Adipose tissue (tissue), 3 donors: Measurements from ENCODE around the gene DTYMK. TPM values are rescaled to one million over a fixed set of nuclear protein-coding genes. Genes with fewer than 3 reads are reported as not detected.
"Not testable (repeated sequence)": the region's sequence is repeated elsewhere in the genome, so short reads cannot be mapped to it uniquely, and the experiment has no call there.

Source experiments
- H3K27ac ChIP-seq: one replicate; pipeline ENCODE4 v1.5.1; 2013; ENCODE audit warnings: low read depth, low read length
- WGBS, 3 donors: extraction: QIAGEN DNeasy Blood & Tissue Kit; methylation state at CpG; one replicate each; pipeline ENCODE4 v1.1.7; 2013; 5-methylcytosine and 5-hydroxymethylcytosine counted together
- polyA plus RNA-seq, 3 donors: library from polyadenylated mRNA; stranded (reverse); fragments of 200-250 nt; gene quantifications; one replicate each; pipeline ENCODE4 v1.2.3, GENCODE V29; 2013
- donor health status: healthy with polysubstance abuse.
- donor health status: Bipolar disorder and iron deficiency.
- donor health status: healthy.

The DTYMK gene
- polyA plus RNA-seq, 3 donors, result 9.7 to 21.8 (median 17.8) TPM

DNA sequence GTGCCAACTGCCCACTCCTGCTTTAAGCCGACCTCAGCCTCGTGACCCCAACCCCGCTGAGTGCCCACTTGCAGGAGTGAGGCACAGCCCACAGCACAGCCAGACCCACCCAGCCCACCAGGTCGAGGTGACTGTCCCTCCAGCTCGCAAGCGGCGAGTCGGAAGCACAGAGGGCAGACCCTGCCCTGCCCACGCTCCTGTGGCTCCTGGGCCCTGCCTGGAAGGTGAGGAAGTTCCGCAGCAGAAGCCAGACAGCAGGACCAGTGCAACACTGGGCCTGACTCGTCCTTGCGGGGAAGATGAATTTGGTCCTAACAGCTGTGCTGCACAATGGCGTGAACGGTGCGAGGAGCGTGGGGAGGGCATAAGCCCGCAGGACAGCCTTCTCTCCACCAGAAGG is 9.9 kb downstream of the DTYMK start:
- WGBS, 3 donors, result 92 to 93% (median 93%) methylated on average over 17 of the region's 17 CpGs
- no peak overlapping the region for H3K27ac ChIP-seq

DNA sequence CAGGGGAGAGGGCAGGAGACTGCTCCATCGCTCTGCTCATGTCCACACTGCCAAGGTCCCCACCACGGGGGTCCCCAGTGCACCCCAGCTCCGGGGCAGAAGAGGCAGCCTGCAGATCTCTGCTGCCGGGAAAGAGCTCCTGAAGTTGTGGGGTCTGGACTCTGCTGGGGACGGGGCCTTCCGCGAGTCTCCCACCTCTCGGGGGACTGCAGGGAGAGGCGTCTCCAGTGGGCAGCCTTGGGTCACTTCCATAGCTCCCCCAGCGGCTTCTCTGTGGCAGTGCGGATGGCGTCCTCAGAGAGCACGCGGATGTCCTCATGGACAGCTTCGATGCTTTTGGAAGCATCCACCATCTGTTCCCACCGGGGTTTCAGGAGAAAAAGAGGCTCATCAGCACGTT is 10.7 kb downstream of the DTYMK start:
- H3K27ac ChIP-seq, result no peak overlapping the region
- WGBS, 3 donors, result 89 to 90% (median 90%) methylated on average over 17 of the region's 17 CpGs

DNA sequence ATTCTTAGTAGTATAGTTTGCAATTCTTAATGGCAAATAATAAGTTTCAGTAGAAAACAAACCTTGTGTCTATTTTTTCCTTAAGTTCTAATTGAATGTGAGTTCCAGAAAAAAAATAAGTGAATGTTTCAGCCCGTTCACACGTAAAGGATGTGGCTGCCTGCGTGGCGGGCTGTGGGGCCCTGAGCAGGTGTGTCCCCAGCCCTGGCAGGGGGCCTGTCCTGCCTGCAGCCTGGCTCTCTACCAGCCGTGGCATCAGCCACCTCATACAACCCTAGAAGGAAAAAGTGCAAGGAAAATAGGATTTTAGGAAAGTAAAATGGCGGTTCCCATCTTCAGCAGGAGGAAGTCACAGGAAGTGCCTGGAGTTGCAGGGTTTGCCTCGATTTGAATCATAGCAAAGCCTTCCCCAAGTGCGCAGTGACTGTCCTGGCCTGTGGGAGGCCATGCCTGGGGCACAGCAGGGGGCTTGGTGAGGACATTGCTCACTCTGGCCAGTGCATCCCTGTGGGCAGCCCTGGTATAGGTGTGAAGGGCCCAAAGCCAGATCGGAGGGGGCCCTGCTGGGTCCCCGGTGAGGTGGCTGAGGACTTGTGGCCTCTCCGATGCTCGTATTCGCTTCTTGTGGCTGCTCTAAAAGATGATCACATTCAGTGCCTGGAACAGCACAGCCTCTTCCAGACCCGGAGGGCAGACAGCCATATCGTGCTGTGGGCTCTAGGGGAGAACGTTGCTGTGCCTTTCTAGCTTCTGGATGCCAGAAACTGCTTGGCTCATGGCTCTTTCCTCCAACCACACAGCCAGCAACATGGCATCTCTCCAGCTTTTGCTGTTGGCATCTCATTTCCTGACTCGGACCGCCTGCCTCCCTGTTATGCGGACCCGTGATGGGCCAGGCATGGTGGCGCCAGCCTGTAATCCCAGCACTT is 12.6 kb downstream of the DTYMK start:
- no peak overlapping the region for H3K27ac ChIP-seq

DNA sequence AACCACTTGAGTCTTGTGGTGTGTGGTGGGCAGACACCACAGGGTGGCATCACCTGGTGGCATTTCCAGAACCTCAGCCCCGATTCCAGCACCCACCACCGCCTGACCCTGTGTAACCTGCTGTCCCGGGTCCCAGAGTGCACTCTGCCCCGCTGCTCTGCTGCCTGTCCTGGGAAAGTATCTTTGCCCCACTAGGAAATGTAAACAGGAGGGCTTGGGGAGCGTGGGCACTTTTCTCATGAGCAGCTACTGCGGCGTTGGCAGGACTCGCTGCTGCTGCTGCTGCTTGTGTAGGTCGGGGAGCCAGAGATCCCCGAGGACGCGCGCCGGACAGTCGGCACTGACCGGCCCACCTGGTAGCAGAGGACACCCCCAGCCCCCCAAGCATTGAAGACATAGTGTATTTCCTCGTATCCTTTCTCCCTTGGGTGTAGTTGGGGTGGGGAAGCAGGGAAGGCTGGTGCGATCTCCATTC is 13.4 kb downstream of the DTYMK start:
- no peak overlapping the region for H3K27ac ChIP-seq
- 86 to 89% (median 89%) methylated on average over 18 of the region's 18 CpGs for WGBS, 3 donors

More for the DNA sequence above, 12.6 kb downstream of the DTYMK start:
- 78 to 85% (median 84%) methylated on average over 21 of the region's 21 CpGs for WGBS, 3 donors

DNA sequence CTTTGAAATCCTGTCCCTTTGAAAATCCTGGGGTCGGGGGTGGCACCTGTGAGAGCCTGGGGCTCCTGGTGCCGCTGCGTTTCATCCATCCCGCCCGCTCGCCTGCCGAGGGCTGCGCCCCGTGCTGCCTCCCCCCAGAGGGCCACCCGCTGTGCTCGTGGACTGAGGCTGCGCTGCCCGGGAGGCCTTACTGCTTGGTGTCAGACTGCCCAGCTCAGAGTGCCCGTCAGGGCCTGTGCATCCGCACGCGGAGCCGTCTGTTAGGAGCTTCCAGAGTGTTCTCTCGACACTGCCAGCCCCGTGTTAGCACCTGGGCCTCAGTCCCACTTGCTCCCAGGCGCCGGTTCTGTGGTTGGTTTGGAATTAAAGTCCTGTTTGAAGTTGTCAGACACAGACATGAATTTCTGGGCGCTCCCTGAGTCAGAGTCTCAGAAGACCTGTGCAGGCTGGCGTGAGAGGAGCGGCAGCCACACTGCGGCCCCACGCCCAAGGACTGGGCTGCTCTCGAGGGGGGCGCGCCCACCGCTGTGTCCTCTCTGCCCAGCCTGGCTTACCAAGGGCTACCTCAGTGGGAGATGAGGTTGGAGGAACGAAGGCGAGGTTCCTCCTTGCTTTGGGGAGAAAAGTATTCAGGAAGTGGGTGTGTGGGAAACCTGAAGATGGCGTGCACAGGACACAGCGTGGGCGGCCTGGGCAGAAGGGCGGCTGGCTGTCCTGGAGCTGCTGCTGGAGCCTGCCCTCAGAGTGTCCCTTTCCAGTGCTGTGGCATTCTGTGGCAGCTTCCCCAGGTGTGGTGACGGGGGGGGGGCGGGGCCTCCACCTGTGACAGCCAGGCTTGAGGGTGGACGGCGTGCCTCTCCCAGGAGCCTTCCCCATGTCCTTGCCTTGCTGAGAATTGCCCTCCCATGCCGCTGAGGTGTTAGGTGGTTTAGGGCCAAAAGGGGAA is 14.1 kb downstream of the DTYMK start:
- H3K27ac ChIP-seq, result no peak overlapping the region
- WGBS, 3 donors, result 91 to 92% (median 92%) methylated on average over 40 to 42 of the region's 42 CpGs

DNA sequence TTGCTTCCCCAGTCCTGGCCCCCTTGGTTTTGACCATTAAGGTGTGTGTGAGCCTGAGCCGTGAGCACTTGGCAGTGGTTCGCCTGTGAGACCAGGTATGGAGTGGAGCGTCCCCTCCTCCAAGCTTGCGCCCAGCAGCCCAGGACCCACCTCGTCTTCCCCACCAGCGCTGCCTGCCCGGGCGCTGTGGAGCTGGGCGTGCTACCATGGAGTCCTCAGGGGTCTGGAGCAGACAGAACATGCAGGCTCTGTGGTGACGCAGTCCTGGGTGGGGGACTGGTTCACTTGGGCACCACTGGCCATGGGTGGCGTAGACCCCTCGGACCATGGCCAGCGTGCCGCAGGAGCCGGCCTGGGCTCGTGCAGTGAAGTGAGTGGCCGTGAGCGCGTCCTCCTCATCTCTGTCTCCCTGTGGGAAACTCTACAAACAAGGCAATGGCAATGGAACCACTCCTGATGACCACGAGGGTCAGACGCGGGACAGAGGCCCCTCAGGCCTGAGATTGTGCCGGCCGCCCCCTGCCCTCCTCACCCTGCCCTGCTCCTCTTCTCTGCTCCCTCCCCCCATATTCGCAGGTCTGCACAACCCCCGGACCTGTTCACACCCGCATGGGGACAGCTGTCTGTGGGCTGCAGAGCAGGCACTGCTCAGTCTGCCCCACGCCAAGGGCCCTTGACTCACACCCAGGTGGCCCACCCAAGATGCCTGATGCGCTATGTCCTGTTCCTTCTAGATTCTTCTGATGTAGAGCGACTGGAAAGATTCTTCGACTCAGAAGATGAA is 15.0 kb downstream of the DTYMK start:
- no peak overlapping the region for H3K27ac ChIP-seq
- 91 to 94% (median 93%) methylated on average over 31 of the region's 31 CpGs for WGBS, 3 donors

DNA sequence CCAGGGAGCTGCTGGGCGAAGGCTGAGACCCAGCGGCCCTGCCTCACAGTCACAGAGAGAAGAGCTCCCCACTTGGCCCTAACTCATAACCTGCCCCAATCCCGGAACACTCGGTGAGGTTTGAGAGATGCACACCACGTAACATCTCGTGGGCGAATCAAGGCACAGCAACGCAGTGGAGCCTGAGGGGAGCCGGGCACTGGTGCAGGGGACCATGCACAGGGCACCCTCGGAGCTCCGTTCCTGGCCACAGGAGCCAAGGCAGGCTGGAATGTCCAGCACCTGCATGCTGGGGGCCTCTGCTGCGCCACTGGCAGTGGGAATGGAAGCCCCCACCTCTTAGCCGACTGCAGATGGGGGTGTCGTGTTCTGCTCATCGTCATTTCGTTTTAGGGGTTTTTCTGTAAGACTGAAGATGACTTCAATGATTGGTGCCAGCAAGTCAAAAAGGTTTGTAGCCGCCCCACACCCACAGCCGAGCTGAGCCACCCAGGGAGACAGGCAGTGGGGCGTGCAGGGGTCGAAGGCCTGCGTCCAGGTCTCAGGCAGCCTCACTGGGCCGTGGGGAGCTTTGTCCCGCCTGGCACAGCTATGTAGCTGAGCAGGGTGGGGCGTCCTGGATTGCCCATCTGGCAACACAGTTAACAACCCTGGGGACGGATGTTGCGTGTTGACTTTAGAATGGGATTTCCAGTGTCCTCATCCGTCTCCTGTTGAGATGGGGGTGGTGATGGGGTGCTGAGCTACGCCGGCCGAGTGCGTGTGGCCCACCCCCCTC is 16.1 kb downstream of the DTYMK start:
- 87 to 89% (median 88%) methylated on average over 31 of the region's 31 CpGs for WGBS, 3 donors
- no peak overlapping the region for H3K27ac ChIP-seq

DNA sequence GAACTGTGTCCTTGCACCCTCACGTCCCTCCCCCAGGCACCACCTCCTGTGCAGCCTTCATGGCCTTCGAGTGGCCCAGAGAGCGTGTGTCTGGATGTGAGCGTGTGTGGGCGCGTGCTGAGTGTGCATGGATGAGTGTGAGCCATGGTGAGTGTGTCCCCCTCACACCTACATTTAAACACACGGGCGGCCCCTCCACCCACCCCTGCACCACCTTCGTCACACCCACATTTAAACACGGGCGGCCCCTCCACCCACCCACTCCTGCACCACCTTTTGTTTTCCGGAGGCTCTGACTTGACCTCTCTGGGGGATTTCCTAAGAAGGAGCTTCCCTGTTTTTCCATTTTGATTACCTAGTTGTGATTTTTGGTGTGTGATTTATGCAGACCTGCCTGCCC is 17.8 kb downstream of the DTYMK start:
- 89 to 93% (median 91%) methylated on average over 12 of the region's 12 CpGs for WGBS, 3 donors
- no peak overlapping the region for H3K27ac ChIP-seq

DNA sequence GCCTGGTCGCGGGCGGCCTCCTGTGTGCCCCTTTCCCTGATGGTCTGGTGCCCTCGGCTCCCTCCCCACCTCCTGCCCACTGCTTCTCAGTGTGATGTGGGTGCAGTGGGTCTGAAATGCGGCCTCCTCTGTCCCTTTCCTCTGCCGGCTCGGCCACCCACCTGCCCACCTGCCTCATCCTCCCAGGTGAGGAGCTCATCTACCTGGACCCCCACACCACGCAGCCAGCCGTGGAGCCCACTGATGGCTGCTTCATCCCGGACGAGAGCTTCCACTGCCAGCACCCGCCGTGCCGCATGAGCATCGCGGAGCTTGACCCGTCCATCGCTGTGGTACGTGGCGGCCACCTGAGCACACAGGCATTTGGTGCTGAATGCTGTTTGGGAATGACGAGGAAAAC is 18.3 kb downstream of the DTYMK start:
- 95 to 97% (median 96%) methylated on average over 21 of the region's 21 CpGs for WGBS, 3 donors
- no peak overlapping the region for H3K27ac ChIP-seq

DNA sequence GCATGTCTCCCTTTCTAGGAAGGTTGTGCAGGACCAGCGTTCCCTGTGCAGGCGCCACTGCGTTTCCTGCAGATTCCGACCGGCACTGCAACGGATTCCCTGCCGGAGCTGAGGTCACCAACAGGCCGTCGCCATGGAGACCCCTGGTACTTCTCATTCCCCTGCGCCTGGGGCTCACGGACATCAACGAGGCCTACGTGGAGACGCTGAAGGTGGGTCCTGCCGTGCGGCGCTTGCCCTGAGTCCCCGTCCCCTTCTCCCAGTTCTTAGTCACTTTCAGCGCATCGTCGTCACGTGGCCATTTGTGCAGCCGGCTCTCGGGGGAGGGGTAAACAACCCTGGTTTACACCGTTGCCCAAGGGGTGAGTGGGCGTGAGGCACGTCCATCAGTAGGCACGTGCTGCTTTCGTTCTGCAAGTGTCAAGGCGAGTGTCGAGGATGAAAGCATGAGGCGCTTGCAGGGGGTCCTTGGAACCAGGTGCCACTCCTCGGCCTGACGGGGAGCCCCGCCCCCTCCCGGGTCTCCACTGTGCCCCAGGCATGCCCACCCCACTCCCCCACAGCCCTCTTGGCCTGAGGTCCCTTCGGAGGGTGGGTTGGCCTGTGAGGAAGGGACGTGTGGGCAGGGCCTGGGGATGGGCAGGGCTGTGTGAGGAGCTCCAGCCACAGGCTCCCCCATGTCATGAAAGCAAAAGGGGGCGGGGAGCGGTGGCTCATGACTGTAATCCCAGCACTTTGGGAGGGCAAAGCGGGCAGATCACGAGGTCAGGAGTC is 19.8 kb downstream of the DTYMK start:
- WGBS, 3 donors, result 83 to 86% (median 84%) methylated on average over 42 of the region's 42 CpGs
- H3K27ac ChIP-seq, result no peak overlapping the region

DNA sequence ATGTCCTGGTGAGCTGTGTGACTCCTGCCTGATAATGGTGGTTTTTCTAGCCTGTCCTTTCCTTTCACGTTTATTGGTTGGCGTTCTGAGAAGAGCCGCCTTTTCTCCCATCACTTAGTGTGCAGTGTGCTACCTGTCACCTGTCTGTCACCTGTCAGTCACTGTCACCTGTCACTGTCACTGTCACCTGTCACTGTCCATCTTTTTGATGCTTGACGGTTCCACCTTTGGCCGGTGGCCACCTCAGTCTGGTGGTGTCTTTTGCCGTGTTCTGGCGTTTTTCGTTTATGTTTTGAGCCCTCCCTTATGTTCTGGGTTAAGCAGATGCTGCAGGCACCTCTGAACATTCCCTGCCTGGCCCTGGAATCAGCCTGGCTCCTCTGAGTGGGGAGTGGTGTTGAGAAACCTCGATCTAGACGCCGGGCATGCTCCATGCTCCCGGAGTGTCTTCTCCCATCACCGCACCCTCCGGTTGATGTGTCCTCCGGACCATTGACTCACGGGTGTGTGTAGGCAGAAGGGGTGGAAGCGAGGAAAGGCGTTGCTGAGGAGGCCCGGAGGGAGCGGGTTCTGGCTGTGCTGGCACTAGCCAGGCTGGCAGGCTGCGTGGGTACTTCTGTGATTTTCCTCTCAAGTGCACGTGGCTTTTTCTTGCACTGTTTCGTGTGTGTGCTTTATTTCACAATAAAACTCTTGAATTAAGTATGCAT is 20.7 kb downstream of the DTYMK start:
- H3K27ac ChIP-seq, result no peak overlapping the region
- WGBS, 3 donors, result 85 to 87% (median 86%) methylated on average over 23 of the region's 23 CpGs

DNA sequence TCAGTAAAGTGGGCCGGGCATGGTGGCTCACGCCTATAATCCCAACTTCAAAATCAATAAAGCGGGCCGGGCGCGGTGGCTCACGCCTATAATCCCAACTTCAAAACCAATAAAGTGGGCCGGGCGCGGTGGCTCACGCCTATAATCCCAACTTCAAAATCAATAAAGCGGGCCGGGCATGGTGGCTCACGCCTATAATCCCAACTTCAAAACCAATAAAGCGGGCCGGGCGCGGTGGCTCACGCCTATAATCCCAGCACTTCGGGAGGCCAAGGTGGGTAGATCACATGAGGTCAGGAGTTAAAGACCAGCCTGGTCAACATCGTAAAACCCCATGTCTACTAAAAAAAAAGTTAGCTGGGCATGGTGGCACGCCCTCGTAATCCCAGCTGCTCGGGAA is 23.9 kb downstream of the DTYMK start:
- 90 to 96% (median 95%) methylated on average over 24 of the region's 24 CpGs for WGBS, 3 donors
- H3K27ac ChIP-seq, result not testable (repeated sequence)

DNA sequence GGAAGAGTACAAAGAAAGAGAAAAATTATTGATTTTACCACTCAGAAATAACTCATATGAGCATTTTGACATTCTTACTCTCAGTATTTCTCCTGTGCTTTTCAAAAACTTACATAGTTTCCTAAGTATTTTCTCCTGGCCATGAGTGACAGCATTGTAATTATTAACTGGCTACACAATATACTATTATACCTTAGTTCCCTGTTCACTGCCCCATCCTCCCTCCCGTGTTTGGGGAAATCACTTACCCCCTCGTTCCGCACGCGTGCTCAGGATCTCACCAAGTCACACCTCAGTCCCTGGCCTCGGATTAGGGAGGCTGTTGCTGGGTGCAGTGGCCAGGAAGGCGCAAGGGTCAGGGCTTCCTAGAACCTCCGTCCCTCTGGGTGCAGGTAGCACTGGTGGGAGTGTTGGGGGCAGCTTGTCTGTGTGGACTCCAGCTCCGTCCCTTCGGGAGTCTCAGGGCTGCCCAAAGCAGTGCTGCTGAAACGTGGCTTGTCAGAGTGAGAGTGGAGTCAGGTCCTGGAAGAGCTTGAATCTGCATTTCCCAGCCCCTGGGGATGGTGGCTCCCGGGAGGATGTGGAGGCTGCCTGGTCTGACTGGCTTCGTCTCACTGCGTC is 25.9 kb downstream of the DTYMK start:
- WGBS, 3 donors, result 78 to 94% (median 94%) methylated on average over 14 of the region's 14 CpGs

DNA sequence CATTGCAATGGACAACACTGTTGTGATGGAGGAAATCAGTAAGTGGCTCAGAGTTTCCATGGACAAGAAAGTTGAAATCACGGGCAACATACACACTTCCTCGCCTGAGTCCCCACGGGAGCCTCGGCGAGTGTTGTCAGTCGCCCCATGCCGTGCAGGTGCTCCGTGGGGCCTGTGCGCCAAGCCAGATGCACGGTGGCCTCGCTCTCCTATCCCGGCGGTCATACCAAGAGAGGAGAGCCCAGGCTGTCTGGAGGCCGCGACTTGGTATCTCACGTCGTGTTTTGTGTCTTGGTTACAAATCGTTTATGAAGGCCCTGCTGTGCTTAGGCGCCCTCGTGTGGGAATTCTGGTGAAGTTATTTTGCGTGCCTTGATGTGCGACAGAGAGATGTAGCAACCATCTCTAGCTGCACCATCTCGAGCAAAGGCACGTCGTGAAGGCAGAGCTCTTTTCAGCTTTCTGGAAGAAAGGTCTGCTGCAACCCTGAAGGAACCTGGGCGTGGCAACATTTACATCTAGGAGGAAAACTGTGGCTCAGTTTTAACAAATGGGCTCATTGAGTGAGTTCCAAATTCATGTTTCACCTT is 27.4 kb downstream of the DTYMK start:
- no peak overlapping the region for H3K27ac ChIP-seq

More for the DNA sequence above, 25.9 kb downstream of the DTYMK start:
- H3K27ac ChIP-seq, result no peak overlapping the region

DNA sequence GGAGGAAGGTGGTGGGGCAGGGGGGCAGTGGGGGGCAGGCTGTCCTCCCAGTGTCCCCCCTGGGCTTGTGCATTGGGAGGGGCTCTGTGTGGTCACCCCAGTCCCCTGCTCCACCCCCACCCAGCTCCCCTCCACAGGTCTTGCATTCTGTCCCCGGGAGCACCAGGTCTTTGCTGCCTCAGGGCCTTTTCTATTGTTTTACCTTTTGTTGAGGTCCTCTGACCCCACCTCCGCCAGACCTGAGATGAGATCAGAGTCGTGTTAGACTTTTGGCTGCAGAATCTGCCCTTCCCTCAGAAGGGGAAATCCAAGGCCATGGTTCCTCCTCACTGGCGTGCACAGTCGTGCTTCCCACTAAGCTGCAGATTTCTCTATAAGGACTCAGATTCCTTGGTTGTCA is 28.3 kb downstream of the DTYMK start:
- 75 to 77% (median 76%) methylated on average over 5 of the region's 5 CpGs for WGBS, 3 donors
- H3K27ac ChIP-seq, result no peak overlapping the region

More for the DNA sequence above, 27.4 kb downstream of the DTYMK start:
- 51 to 62% (median 53%) methylated on average over 26 of the region's 26 CpGs for WGBS, 3 donors
